KMS-11 (cell line): ENCODE measurements around the gene DIPK1B.
"Not testable (repeated sequence)": the region's sequence is repeated elsewhere in the genome, so short reads cannot be mapped to it uniquely, and the experiment has no call there.

Source experiments
- H2AFZ ChIP-seq: fragments of 200-600 bp; sonication (generic); 2 replicates; pipeline ENCODE4 v1.6.1; 2016; ENCODE audit warnings: antibody characterized with exemption, mixed run types, low read depth
- H3K27ac ChIP-seq: fragments of 200-600 bp; sonication (generic); 2 replicates; pipeline ENCODE4 v1.6.1; 2016; ENCODE audit warnings: mild to moderate bottlenecking, mixed run types
- H3K27me3 ChIP-seq: fragments of 200-600 bp; sonication (generic); 2 replicates; pipeline ENCODE4 v1.6.1; 2017; ENCODE audit warnings: mild to moderate bottlenecking, low read depth, mixed run types, moderate library complexity; ENCODE audit not compliant: insufficient read depth
- H3K36me3 ChIP-seq: fragments of 200-600 bp; sonication (generic); 2 replicates; pipeline ENCODE4 v1.6.1; 2017; ENCODE audit warnings: mild to moderate bottlenecking, mixed run types; ENCODE audit not compliant: insufficient read depth
- H3K4me1 ChIP-seq: fragments of 200-600 bp; sonication (generic); 2 replicates; pipeline ENCODE4 v1.6.1; 2016; ENCODE audit warnings: mild to moderate bottlenecking, low read depth, mixed run types; ENCODE audit not compliant: poor library complexity, severe bottlenecking
- H3K4me2 ChIP-seq: fragments of 200-600 bp; sonication (generic); 2 replicates; pipeline ENCODE4 v1.7.0; 2016; ENCODE audit warnings: mild to moderate bottlenecking, mixed run types
- H3K4me3 ChIP-seq: fragments of 200-600 bp; sonication (generic); IDR thresholded peaks from 2 replicates; pipeline ENCODE4 v1.6.1; 2017; ENCODE audit warnings: low read depth, low read length, mixed read lengths; ENCODE audit not compliant: insufficient read depth
- H3K79me2 ChIP-seq: fragments of 200-600 bp; sonication (generic); 2 replicates; pipeline ENCODE4 v1.6.1; 2016; ENCODE audit warnings: low read depth, mixed run types; ENCODE audit not compliant: insufficient read depth
- H3K9ac ChIP-seq: fragments of 200-600 bp; sonication (generic); 2 replicates; pipeline ENCODE4 v1.6.1; 2016; ENCODE audit warnings: mild to moderate bottlenecking, mixed run types
- H4K20me1 ChIP-seq: fragments of 200-600 bp; sonication (generic); 2 replicates; pipeline ENCODE4 v1.6.1; 2016; ENCODE audit warnings: mild to moderate bottlenecking, mixed run types; ENCODE audit not compliant: insufficient read depth
- TF ChIP-seq, protein P1 (sequence below): fragments of 200-600 bp; sonication (generic); conservative IDR thresholded peaks from 2 replicates; pipeline ENCODE4 v1.6.1; 2017; ENCODE audit warnings: low read depth, mild to moderate bottlenecking, antibody characterized with exemption, low read length, moderate library complexity, mixed read lengths

The DIPK1B gene

DNA sequence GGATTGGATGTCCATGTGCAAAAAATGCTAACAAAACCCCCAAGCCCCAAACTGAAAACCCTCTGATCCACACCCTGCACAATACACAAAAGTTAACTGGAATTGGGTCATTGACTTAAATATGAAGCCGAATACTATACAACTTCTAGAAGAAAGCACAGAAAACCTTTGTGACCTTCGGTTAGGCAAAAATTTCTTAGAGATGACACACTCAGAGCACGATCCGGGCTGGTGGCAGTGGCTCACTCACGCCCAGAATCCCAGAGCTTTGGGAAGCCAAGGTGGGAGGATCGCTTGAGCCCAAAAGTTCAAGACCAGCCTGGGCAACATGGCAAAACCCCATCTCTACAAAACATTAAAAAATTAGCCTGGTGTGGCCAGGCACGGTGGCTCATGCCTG, 1.8 kb upstream of the DIPK1B start:
- TF ChIP-seq, protein P1, sequence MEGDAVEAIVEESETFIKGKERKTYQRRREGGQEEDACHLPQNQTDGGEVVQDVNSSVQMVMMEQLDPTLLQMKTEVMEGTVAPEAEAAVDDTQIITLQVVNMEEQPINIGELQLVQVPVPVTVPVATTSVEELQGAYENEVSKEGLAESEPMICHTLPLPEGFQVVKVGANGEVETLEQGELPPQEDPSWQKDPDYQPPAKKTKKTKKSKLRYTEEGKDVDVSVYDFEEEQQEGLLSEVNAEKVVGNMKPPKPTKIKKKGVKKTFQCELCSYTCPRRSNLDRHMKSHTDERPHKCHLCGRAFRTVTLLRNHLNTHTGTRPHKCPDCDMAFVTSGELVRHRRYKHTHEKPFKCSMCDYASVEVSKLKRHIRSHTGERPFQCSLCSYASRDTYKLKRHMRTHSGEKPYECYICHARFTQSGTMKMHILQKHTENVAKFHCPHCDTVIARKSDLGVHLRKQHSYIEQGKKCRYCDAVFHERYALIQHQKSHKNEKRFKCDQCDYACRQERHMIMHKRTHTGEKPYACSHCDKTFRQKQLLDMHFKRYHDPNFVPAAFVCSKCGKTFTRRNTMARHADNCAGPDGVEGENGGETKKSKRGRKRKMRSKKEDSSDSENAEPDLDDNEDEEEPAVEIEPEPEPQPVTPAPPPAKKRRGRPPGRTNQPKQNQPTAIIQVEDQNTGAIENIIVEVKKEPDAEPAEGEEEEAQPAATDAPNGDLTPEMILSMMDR, result no peak

DNA sequence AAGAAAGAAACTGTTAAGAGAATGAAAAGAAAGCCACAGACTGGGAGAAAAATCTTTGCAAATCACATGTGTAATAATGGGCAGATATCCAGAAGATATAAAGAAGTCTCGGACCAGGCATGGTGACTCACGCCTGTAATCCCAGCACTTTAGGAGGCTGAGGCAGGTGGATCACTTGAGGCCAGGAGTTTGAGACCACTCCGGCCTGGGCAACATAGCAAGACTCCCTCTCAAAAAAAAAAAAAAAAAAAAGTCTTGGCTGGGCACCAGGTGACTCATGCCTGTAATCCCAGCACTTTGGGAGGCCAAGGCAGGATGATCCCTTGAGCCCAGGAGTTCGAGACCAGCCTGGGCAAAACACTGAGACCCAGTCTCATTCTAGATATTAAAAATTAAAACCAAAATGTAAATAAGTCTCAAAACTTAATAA, 1.1 kb upstream of the DIPK1B start:
- H3K4me3 ChIP-seq, H4K20me1 ChIP-seq, H3K36me3 ChIP-seq, H3K27me3 ChIP-seq, H3K4me2 ChIP-seq, H2AFZ ChIP-seq, H3K9ac ChIP-seq, H3K79me2 ChIP-seq, H3K27ac ChIP-seq: not testable (repeated sequence)
- peaks cover 17% of the 10 kb centered on the region for H3K4me1 ChIP-seq

More for the DNA sequence above, 1.8 kb upstream of the DIPK1B start:
- no peaks in the 10 kb centered on the region for H3K27me3 ChIP-seq
- peaks cover 17% of the 10 kb centered on the region for H3K4me1 ChIP-seq
- H3K4me2 ChIP-seq, result no peak overlapping the region
- no peak overlapping the region for H3K9ac ChIP-seq
- H3K27ac ChIP-seq, result no peak overlapping the region
- H2AFZ ChIP-seq, result no peak overlapping the region
- no peaks in the 10 kb centered on the region for H4K20me1 ChIP-seq
- no peaks in the 10 kb centered on the region for H3K36me3 ChIP-seq
- H3K79me2 ChIP-seq, result no peaks in the 10 kb centered on the region
- no peak overlapping the region for H3K4me3 ChIP-seq

DNA sequence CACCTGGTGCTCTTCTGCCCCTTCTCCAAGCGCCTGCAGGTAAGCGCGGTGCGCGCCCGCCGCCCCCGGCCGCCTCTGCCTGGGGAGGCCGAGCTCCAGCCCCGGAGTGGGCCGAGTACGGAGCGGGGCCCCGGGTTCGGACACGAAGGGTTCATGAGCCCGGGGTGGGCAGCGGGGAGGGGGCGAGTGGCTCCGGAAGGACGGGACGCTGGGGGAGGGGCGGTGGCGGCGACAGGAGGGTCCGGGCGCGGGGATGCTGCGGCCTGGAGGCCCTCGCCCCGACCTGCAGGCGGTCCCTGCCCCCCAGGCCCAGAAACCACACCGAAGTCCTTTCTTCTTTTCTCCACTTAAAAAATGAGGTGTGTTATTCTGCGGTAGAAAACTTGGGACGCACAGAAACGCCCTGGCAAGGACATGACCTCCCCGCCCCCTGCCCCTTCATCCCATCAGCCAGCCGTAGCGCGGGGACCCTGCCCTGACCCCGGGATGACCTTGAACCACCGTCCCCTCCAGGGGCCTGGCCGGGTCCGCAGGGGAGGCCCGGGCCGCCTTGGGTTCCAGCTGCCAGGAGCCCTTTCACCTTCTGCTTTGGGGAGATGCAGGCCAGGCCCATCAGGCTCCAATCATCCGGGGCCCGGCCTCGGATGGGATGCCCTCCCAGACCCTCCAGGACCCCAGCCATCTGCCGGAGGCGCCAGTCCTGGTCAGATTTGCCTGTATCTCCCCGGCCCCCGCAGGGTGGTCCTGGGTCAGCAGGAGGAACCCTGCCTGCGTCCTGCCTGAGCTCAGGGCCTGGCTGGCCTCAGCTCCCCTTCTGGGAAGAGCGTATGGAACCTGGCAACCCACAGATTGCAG, 545 bp downstream of the DIPK1B start:
- Histone ChIP-seq H4K20me1 (no peaks in the 10 kb centered on the region), H3K4me1 (peaks cover 17% of the 10 kb centered on the region), H3K79me2 (no peaks in the 10 kb centered on the region), H2AFZ (peak overlapping the region; percentile 54), H3K4me2 (peak overlapping the region; percentile 97), H3K27ac (no peak overlapping the region), H3K9ac (peak overlapping the region; percentile 64; the same call in 1 of the 2 replicates), H3K27me3 (no peaks in the 10 kb centered on the region), H3K4me3 (no peak overlapping the region), H3K36me3 (no peaks in the 10 kb centered on the region)
- TF ChIP-seq, protein P1, result 0 out of 2 replicates have a peak, but pooled peaks have one; percentile 3

DNA sequence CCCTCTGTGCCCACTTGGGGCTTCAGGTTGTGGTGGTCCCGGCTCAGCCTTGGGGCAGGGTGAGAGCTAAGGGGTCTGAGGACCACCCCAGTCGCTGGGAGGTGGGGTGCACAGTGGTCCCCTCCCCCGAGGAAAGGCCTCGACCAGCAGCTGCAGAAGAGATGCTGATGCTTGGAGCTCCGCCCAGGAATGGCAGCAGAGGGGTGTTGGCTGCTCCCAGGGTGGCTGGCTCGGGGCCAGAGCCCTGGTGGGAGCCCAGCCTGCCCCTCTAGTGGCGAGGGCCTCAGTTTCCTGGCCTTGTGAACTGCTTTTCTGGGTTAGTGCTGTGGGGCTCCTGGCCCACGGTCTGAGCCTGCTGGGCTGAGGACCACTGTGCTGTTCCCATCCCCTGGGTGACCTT, 1.2 kb downstream of the DIPK1B start:
- peak overlapping the region; percentile 64; the same call in 1 of the 2 replicates for H3K9ac ChIP-seq
- TF ChIP-seq, protein P1, result no peak
- no peak overlapping the region for H3K4me3 ChIP-seq
- no peaks in the 10 kb centered on the region for H3K36me3 ChIP-seq
- no peak overlapping the region for H3K27ac ChIP-seq
- peaks cover 17% of the 10 kb centered on the region for H3K4me1 ChIP-seq
- peak overlapping the region; percentile 97 for H3K4me2 ChIP-seq
- H2AFZ ChIP-seq, result no peak overlapping the region
- H3K27me3 ChIP-seq, result no peaks in the 10 kb centered on the region
- no peaks in the 10 kb centered on the region for H4K20me1 ChIP-seq
- no peaks in the 10 kb centered on the region for H3K79me2 ChIP-seq
